Stimulated activated CD8-positive, alpha-beta memory T cell treated with anti-CD3 and anti-CD28 coated beads, Interleukin-4, amount 100 ng/mL, for 48 hours (primary cell): ENCODE results near the gene ITGA6.
A peak's percentile ranks its signal among the peaks of the same experiment; 100 is the strongest.

Source experiments
- DNase-seq: peaks from one replicate; pipeline ENCODE4 v3.0.0-alpha.2; 2020

ITGA6 gene

DNA sequence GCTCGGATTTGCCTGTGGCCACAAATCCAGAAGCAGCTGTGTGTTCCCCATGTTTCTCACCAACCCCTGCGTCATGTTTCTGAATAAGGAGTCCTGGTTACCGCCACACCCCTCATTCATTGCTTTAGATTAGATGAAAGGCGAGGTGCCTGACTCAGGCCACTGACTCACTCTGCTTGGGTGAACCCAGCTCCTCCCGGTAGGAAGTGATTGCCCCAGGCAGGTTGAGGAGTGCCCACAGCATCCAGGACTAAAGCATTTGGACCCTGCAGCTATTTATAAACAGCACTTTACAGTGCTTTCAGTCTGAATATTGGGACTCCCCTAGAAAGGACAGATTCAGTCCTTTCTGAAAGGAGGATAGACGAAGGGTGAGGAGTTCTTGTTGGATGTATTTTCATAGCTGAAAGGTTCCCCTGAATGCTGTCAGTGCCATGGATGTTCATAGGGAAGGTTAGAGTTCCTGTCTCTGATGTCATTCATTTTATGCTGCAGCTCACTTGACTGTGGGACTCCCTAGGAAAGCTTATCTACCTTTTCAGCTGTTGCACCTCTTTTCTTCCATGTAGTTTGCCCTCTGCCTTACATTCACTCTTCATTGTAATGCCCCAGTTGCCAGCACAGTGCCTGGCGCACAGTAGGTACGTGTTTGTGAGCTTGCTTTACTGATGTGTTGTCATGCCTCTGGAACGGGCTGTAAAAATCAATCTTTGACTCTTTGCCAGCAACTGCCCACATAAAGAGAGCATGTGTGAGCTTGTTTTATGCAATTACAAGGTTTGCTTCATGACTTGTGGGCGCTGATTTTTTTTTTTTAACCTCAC, 14.9 kb downstream of the ITGA6 start:
- DNase-seq: peak; percentile 74

DNA sequence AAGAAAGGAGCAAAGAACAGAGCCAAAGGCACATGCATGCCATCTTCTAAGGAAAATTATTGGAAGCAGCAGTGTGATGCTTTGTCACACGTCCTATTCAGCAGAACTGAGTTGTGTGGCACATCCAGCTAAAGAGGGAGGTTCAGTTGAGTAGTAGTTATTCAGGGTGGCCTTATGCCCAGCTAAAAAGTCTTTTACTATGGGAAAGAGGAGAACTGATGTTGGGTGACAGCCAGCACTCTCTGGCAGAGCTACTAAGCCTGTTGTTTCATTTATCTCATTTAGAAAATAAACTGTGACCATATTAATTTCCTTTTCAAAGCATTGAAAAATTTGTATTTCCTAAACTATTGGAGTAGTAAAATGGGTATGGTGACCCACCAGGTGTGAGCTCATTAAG, 18.5 kb downstream of the ITGA6 start:
- no peak for DNase-seq

- no peak for DNase-seq
Observed at GRCh38 chr2:172446474-172447063, 19.2 kb downstream of the ITGA6 start.

GRCh38 chr2:172447811-172448493, 20.6 kb downstream of the ITGA6 start:
- DNase-seq: no peak

DNA sequence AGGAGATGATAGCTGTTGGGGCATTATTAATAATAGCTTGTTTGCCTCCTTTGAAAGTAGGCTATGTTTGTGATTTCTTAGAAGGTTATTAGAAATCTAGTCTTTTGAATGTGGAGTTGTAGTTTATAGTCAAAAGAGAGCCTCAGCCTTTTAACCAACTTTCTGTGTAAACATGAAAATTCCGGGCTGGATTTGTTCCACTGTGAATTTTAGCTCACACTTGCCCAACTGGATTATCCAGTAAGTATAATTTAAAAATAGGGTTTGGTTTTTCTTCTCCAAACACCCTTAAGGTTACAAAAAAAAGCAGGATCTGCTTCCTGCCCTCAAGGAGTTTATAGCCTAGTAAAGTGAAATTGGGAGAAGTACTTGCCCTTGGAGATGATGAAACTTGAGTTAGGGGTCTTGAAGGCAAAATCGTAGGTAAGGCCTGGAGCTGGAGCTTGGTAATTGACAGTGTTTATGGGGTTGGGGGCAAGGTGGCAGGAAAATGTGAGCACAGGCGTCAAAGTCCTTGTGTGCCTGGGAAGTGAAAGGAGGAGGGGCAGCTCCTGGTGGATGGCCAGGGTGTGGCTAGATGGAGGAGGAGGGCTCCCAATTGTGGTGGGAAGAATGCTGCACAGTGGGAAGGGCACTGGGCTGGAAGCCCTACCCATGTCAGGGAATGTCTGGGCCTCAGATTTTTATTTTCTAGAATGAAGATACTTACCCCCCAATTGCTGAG, 21.3 kb downstream of the ITGA6 start:
- DNase-seq: no peak

DNA sequence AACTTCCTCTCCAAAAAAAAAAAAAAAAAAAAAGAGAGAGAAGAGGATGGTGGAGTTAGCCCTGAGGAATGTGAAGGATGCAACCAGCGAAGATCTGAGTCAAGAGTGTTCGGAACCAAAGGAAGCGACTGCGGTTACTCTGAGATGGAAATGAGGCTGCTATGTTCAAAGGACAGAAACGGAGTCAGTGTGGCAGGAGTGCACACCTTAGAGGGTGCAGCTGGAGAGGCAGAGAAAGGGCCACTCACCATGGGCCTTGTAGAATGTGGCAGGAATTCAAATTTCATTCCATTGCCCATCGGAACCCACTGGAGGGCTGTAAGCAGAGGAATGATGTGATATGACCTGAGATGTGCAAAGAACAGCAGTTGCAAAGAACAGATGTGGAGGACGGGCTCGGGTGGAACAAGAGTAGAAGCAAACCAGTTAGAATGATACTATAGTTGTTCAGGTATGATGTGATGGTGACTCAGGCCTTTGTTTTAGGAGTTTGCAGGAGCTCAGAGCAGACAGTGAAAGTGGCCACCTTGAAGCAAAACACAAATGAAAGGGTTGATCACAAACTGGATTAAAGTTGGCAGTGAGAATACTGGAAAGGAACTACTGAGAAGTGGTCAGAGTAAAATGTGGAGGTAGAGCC, 22.6 kb downstream of the ITGA6 start:
- DNase-seq: no peak

GRCh38 chr2:172451923-172452322, 24.5 kb downstream of the ITGA6 start:
- DNase-seq: no peak

GRCh38 chr2:172452845-172453244, 25.5 kb downstream of the ITGA6 start:
- DNase-seq: no peak

- no peak for DNase-seq
Observed at GRCh38 chr2:172454404-172455120, 27.2 kb downstream of the ITGA6 start.

GRCh38 chr2:172455121-172455515, 27.7 kb downstream of the ITGA6 start:
- no peak for DNase-seq

- no peak for DNase-seq
Observed at GRCh38 chr2:172456002-172456401, 28.6 kb downstream of the ITGA6 start.

DNA sequence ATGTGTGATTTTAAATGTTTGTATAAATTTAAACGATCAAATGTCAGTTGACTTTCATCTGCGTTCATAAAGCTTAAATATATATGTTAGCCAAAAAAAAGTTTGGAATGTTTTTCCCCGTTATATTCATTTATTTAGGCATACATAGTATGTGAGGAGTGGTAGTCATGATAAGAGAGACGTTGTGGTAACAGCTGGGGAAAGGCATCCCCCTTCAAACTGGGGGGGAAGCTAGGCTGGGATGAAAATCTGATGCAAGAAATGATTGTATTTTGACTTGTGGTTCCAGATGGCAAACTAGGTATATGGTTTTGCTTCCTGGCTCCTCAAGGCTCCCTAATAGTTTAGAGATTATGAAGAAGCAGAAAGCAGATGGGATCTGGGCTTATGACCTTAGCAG, 30.1 kb downstream of the ITGA6 start:
- no peak for DNase-seq

DNA sequence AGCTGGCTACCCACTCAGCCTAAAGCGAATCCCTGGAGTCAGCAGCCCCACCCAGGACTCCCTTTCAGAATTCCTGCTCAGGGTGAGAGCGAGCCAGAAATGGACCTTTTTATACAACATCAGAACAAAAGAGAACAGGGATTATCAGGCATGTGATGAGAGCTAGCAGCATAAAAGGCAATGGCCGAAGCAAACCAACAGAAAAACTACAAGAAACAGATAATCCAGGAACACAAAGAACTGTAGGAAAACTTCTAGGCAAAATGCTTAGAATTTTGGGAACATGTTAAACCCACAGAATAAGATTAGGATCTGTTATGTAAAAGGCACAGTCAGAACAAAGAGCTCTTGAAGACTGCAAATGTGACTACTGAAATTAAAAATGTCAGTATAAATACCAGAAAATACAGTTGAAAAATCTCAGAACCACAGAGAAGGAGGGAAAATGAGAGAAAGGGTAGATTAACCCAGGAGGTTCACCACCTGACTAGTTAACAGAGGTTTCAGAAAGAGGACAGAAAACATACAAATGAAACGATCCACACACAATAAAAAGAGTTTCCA, 31.3 kb downstream of the ITGA6 start:
- DNase-seq: no peak

DNA sequence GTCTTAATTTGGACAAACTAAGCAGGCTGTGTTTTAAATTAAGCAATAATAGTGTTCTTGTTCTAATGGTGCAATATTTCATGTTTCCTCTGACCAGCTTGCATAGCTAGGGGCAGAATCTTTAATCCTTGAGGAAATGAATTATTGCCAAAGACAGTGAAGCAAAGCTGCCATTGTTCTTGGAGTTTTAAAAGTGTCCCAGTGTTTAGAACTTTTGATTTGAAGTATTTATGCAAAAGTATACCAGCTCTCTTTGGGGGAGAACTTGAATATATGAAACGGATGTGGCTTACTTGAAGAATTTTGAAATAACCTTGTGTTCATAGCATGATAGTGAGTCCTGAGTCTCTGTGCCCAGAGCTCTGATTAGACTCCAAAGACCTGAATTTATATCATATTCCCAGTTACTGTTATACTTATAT, 33.4 kb downstream of the ITGA6 start:
- no peak for DNase-seq

DNA sequence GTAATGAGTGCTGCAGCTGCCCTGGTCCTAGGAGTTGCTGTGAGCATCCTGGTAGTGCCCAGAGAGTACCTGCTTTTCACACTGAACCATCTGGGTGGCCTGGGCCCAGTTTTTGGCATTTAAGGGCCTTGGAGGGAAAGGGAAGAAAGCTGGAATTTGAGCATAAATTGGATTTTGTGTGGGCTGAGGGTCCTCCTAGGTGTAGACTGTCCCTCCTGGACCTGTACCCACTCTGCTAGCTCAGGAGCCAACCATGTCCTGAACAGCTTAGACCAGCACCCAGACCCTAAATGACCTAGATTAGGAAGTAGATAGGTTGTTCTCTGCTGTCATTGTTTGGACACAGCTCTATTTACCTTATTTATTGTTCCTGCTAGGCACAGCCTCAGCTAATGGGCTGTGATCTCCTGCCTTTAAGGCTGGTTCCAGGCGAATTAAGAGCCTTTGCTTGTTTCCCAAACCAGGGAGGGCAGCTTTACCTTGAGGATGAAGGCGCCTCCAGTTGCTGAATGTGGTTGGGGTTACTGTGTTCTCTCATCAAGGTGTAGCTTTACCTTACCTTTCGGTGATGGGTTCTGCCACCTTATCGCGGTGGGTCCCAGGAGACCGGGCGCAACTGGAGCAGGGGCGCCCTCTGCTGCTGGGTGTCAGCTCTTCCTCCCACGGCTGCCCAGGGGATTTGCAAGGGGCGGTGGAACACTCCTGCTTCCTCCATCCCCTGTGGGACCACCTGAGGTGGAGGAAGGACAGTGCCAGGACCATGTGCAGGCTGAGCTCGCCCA, 34.4 kb downstream of the ITGA6 start:
- DNase-seq: peak; percentile 84

GRCh38 chr2:172462373-172462848, 35.0 kb downstream of the ITGA6 start:
- DNase-seq: no peak

DNA sequence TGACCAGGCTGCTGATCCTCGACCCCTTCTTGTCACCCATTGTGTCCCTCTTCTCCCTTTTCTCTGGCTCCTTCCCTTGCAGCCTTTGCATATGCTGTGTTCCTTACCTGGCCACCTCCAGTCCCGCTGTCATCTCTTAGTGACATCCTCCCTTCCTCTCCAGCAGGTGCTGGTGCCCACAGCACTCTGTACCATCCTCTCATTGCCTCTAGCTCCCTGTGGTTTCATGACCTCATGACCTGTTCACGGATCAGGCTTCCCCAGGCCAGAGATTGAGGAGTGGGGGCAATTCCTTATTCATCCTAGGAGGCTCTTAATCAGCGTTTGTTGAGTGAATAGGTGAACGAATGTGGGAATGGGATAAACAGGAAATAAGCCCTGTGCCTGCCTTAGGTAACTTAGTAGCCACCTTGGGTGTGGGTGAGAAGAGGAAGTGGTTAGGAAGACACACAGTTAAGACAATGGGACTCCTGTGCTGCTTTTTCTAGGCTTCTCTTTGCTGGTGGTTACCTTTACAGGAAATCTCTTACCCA, 35.5 kb downstream of the ITGA6 start:
- no peak for DNase-seq

- DNase-seq: no peak
Observed at GRCh38 chr2:172464400-172465129, 37.2 kb downstream of the ITGA6 start.

GRCh38 chr2:172465417-172466334, 38.3 kb downstream of the ITGA6 start:
- peak; percentile 78 for DNase-seq
